Stimulated activated naive CD4-positive, alpha-beta T cell (primary cell): ENCODE results near the gene GLG1.
"Not testable (repeated sequence)": the region's sequence is repeated elsewhere in the genome, so short reads cannot be mapped to it uniquely, and the experiment has no call there.

Experiments used
- DNase-seq, 6 experiments: peaks; one replicate each; lab custom pipeline; 2025; lab: John Stamatoyannopoulos, UW

GLG1 gene

GRCh38 chr16:74575175-74575806 lies 31.6 kb downstream of the GLG1 start:
- DNase-seq: no peak

- DNase-seq: no peak
These were observed 32.8 kb downstream of the GLG1 start for GRCh38 chr16:74574146-74574545.

GRCh38 chr16:74573622-74574021 lies 33.3 kb downstream of the GLG1 start:
- DNase-seq: no peak

GRCh38 chr16:74570412-74571301 lies 36.3 kb downstream of the GLG1 start:
- DNase-seq: no peak

GRCh38 chr16:74568961-74569631 lies 37.8 kb downstream of the GLG1 start:
- no peak for DNase-seq

GRCh38 chr16:74567901-74568300 lies 39.0 kb downstream of the GLG1 start:
- DNase-seq: no peak

GRCh38 chr16:74565378-74565777 lies 41.5 kb downstream of the GLG1 start:
- no peak for DNase-seq

- no peak for DNase-seq
These were observed 42.4 kb downstream of the GLG1 start for GRCh38 chr16:74564451-74564984.

GRCh38 chr16:74563828-74564263 lies 43.1 kb downstream of the GLG1 start:
- no peak for DNase-seq

- no peak for DNase-seq
These were observed 44.8 kb downstream of the GLG1 start for GRCh38 chr16:74562117-74562516.

- DNase-seq: no peak
These were observed 45.3 kb downstream of the GLG1 start for GRCh38 chr16:74561626-74562025.

- DNase-seq: no peak
These were observed 46.0 kb downstream of the GLG1 start for GRCh38 chr16:74560912-74561311.

- DNase-seq: no peak
These were observed 48.0 kb downstream of the GLG1 start for GRCh38 chr16:74558873-74559272.

GRCh38 chr16:74557275-74557674 lies 49.6 kb downstream of the GLG1 start:
- DNase-seq: no peak

GRCh38 chr16:74556375-74556922 lies 50.5 kb downstream of the GLG1 start:
- DNase-seq: no peak

- not testable (repeated sequence) for DNase-seq
These were observed 54.6 kb downstream of the GLG1 start for GRCh38 chr16:74552357-74552756.

- not testable (repeated sequence) for DNase-seq
These were observed 56.5 kb downstream of the GLG1 start for GRCh38 chr16:74550227-74551019.

GRCh38 chr16:74546112-74546511 lies 60.8 kb downstream of the GLG1 start:
- not testable (repeated sequence) for DNase-seq

GRCh38 chr16:74542911-74543578 lies 63.9 kb downstream of the GLG1 start:
- DNase-seq: not testable (repeated sequence)

- not testable (repeated sequence) for DNase-seq
These were observed 66.3 kb downstream of the GLG1 start for GRCh38 chr16:74540663-74541062.

- not testable (repeated sequence) for DNase-seq
These were observed 68.1 kb downstream of the GLG1 start for GRCh38 chr16:74538801-74539200.
